HepG2 (cell line): ENCODE data around the gene TBL3. TPM values are rescaled to one million over a fixed set of nuclear protein-coding genes. Genes with fewer than 3 reads are reported as not detected.

Experiments
- ARID2 ChIP-seq: sonication (generic); formaldehyde crosslinking; IDR thresholded peaks from 2 replicates; pipeline ENCODE4 v1.8.1; 2022; ENCODE audit warnings: mild to moderate bottlenecking, missing genetic modification reagents, borderline replicate concordance
- CBFB ChIP-seq: sonication (generic); formaldehyde crosslinking; IDR thresholded peaks from 2 replicates; pipeline ENCODE4 v1.4.0; 2020; ENCODE audit warnings: missing genetic modification reagents
- ETV5 ChIP-seq: IDR thresholded peaks from 2 replicates; pipeline ENCODE4 v1.6.1; 2018; ENCODE audit warnings: missing biosample characterization, missing genetic modification reagents, inconsistent platforms, borderline replicate concordance
- HMGXB3 ChIP-seq: sonication (generic); formaldehyde crosslinking; IDR thresholded peaks from 2 replicates; pipeline ENCODE4 v1.4.0; 2020; ENCODE audit warnings: missing genetic modification reagents, borderline replicate concordance
- LCORL ChIP-seq, 2 experiments: fragments of 450-650 bp in 1 of 2; sonication (generic) in 1 of 2; formaldehyde crosslinking in 1 of 2; IDR thresholded peaks; 2 replicates each; pipeline versions ENCODE4 v1.5.0 to v1.6.1; 2017 to 2020; ENCODE audit warnings: antibody characterized with exemption in 1 of 2, missing genetic modification reagents in 1 of 2
- MED1 ChIP-seq: sonication (generic); formaldehyde crosslinking; IDR thresholded peaks from 2 replicates; pipeline ENCODE4 v1.4.0; 2020; ENCODE audit warnings: missing genetic modification reagents
- MTA1 ChIP-seq: sonication (generic); formaldehyde crosslinking; IDR thresholded peaks from 2 replicates; pipeline ENCODE4 v1.4.0; 2020; ENCODE audit warnings: missing genetic modification reagents, mild to moderate bottlenecking, borderline replicate concordance
- PAX8 ChIP-seq: sonication (generic); formaldehyde crosslinking; IDR thresholded peaks from 2 replicates; pipeline ENCODE4 v1.8.0; 2022; ENCODE audit warnings: mild to moderate bottlenecking, missing genetic modification reagents, borderline replicate concordance
- PHF21A ChIP-seq: sonication (generic); formaldehyde crosslinking; IDR thresholded peaks from 2 replicates; pipeline ENCODE4 v1.5.0; 2020; ENCODE audit warnings: mild to moderate bottlenecking, missing genetic modification reagents
- PRDM15 ChIP-seq: sonication (generic); formaldehyde crosslinking; IDR thresholded peaks from 2 replicates; pipeline ENCODE4 v1.4.0; 2020; ENCODE audit warnings: missing genetic modification reagents
- RFX3 ChIP-seq: IDR thresholded peaks from 2 replicates; pipeline ENCODE4 v1.6.1; 2016; ENCODE audit warnings: missing biosample characterization, missing genetic modification reagents
- ZNF510 ChIP-seq: sonication (generic); formaldehyde crosslinking; IDR thresholded peaks from 2 replicates; pipeline ENCODE4 v1.4.0; 2020; ENCODE audit warnings: low read depth, mild to moderate bottlenecking, missing genetic modification reagents
- ZNF552 ChIP-seq: sonication (generic); formaldehyde crosslinking; IDR thresholded peaks from 2 replicates; pipeline ENCODE4 v1.9.0; 2022; ENCODE audit warnings: missing genetic modification reagents, mild to moderate bottlenecking, borderline replicate concordance
- ZNF713 ChIP-seq: sonication (generic); formaldehyde crosslinking; IDR thresholded peaks from 2 replicates; pipeline ENCODE4 v1.4.0; 2020; ENCODE audit warnings: mild to moderate bottlenecking, missing genetic modification reagents
- ZNF747 ChIP-seq: sonication (generic); formaldehyde crosslinking; IDR thresholded peaks from 2 replicates; pipeline ENCODE4 v1.8.1; 2023; ENCODE audit warnings: missing genetic modification reagents, mild to moderate bottlenecking, borderline replicate concordance
- polyA plus RNA-seq, 8 experiments: library from polyadenylated mRNA; depleted of rRNA in 3 of 8; stranded (reverse) in 7 of 8; unstranded in 1 of 8; fragments of >200 nt; fragmentation: Illumina TruSeq in 4 of 8; extraction: Trizol in 4 of 8; gene quantifications; 2 replicates each; pipeline versions ENCODE4 v1.2.1 to v1.2.3, GENCODE V29; 2011 to 2016; ENCODE audit warnings: low read depth in 4 of 8, missing spikeins in 1 of 8, mixed read lengths in 1 of 8; ENCODE audit not compliant: insufficient read depth in 1 of 8
- total RNA-seq, 5 experiments: library from RNA; depleted of rRNA; stranded (reverse); fragments of >200 nt; fragmentation: Illumina TruSeq; extraction: Trizol; gene quantifications; 2 replicates each; pipeline ENCODE4 v1.2.3, GENCODE V29; 2016; ENCODE audit warnings: low read depth in 1 of 5
- TF ChIP-seq, protein P1 (sequence below): sonication (generic); formaldehyde crosslinking; IDR thresholded peaks from 2 replicates; pipeline ENCODE4 v1.5.1; 2020; ENCODE audit warnings: mild to moderate bottlenecking, missing genetic modification reagents

TBL3 gene
- total and polyA plus RNA-seq, 2 of the 13 experiments (the other 11 are each of a cell fraction or from before 2014, with no cell fraction given): 16.8 to 38.0 TPM

- no peak for TF ChIP-seq ARID2
- TF ChIP-seq, protein P1, sequence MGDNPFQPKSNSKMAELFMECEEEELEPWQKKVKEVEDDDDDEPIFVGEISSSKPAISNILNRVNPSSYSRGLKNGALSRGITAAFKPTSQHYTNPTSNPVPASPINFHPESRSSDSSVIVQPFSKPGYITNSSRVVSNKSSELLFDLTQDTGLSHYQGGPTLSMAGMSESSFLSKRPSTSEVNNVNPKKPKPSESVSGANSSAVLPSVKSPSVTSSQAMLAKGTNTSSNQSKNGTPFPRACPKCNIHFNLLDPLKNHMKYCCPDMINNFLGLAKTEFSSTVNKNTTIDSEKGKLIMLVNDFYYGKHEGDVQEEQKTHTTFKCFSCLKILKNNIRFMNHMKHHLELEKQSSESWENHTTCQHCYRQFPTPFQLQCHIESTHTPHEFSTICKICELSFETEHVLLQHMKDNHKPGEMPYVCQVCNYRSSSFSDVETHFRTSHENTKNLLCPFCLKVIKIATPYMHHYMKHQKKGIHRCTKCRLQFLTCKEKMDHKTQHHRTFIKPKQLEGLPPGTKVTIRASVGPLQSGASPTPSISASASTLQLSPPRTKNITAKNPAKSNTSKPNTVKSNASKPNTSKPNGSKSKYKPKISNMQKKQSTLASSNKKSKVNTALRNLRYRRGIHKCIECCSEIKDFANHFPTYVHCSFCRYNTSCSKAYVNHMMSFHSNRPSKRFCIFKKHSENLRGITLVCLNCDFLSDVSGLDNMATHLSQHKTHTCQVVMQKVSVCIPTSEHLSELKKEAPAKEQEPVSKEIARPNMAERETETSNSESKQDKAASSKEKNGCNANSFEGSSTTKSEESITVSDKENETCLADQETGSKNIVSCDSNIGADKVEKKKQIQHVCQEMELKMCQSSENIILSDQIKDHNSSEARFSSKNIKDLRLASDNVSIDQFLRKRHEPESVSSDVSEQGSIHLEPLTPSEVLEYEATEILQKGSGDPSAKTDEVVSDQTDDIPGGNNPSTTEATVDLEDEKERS (CRISPR knock-in tag): no peak
- TF ChIP-seq HMGXB3: no peak
- no peak for TF ChIP-seq RFX3 (CRISPR knock-in tag)
- no peak; the same call in none of the 2 replicates for TF ChIP-seq CBFB (CRISPR knock-in tag)
- no peak for TF ChIP-seq MED1 (CRISPR knock-in tag)
- no peak for TF ChIP-seq ZNF510
- no peak for TF ChIP-seq MTA1 (CRISPR knock-in tag)
- no peak for TF ChIP-seq ZNF747 (CRISPR knock-in tag)
- TF ChIP-seq PAX8 (CRISPR knock-in tag): no peak
- peak; percentile 56; the same call in 1 of the 2 replicates for TF ChIP-seq ZNF552
- no peak for TF ChIP-seq PRDM15 (CRISPR knock-in tag)
- TF ChIP-seq LCORL (IDR thresholded peaks at IDR 0.05): no peak
- TF ChIP-seq LCORL (CRISPR knock-in tag; IDR thresholded peaks at IDR 0.05): no peak
- TF ChIP-seq PHF21A (CRISPR knock-in tag): no peak
- TF ChIP-seq ZNF713: no peak
- TF ChIP-seq ETV5 (CRISPR knock-in tag): 0 out of 2 replicates have a peak, but pooled peaks have one; percentile 3
Observed at GRCh38 chr16:1941162-1942046, 30.4 kb upstream of the TBL3 start (continued).
